COLO668 (cell line): Measurements from ENCODE around the gene CACHD1.
A peak's percentile ranks its signal among the peaks of the same experiment; 100 is the strongest.

ENCODE experiments used
- DNase-seq: peaks from one replicate; lab custom pipeline; 2025; ENCODE audit not compliant: unreplicated experiment; lab: John Stamatoyannopoulos, UW

CACHD1 gene

DNA sequence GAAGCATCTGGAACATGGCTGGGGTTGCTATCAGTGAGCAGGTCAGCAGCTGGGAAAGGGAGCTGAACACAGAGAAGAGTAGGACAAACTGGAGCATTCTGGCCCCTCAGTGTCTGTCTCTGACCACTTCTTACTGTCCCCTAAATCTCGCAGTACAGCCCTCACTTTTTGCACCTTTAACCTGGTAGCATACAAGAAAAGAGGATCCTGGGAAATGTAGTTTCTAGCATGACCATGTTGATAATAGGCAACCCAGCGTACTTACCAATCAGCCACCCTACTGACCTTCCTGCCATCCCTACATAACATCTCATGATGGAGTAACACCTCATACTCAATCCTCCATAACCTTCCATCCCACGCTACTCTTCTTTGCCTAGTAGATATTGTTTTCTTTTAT is 175.8 kb downstream of the CACHD1 start:
- DNase-seq: no peak

DNA sequence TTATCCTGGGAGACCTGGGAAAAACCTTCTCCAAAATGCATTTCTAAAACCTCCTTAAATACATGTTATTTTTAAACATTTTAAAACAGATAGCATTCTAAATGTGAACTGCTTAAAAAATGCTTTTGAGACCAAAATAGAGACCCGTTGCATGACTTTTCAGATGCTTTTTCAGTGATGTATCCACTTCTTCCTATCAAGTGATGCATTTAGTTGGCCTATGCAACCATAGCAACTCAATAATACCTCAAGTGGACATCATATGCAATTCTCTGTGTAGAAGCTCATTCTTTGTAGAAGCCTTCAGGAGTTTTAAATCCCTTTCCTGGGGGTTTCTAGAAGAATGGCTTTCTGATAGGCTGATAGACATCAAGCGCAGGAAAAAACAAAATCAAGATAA is 180.5 kb downstream of the CACHD1 start:
- DNase-seq: no peak

DNA sequence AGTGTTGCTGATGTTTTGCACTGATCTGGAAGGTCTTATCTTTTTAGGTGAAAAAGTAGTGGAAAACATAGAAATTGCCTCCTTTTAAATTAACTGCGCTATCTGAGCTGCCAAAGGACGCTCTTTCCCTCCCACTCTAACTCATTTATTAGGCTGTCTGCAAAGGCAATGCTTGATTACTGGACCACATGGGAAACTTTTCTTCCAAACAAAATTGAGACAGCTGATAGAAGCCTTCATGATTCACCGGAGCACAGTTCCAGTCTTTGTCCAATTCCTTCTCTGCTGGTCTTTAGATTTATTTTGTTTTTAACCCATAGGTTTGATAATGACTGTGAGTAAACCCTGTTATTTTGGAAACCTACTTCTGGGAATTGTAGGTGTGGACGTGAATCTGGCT is 181.9 kb downstream of the CACHD1 start:
- DNase-seq: no peak

DNA sequence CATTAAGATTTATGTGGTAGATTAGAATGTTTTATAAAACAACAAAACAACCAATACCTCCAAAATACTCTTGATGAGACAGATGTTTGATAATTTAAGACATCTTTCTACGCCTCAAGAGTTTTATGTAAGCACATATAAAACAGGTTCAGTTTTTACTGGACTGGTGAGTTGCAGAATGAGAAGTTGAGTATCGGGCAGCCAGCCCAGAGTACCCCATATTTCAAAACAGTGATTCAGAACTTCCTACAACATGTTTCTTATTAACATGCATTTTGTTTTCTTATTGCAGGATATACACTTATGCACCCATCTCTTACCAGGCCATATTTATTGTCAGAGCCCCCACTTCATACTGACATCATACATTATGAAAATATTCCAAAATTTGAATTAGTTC is 183.5 kb downstream of the CACHD1 start:
- DNase-seq: no peak

DNA sequence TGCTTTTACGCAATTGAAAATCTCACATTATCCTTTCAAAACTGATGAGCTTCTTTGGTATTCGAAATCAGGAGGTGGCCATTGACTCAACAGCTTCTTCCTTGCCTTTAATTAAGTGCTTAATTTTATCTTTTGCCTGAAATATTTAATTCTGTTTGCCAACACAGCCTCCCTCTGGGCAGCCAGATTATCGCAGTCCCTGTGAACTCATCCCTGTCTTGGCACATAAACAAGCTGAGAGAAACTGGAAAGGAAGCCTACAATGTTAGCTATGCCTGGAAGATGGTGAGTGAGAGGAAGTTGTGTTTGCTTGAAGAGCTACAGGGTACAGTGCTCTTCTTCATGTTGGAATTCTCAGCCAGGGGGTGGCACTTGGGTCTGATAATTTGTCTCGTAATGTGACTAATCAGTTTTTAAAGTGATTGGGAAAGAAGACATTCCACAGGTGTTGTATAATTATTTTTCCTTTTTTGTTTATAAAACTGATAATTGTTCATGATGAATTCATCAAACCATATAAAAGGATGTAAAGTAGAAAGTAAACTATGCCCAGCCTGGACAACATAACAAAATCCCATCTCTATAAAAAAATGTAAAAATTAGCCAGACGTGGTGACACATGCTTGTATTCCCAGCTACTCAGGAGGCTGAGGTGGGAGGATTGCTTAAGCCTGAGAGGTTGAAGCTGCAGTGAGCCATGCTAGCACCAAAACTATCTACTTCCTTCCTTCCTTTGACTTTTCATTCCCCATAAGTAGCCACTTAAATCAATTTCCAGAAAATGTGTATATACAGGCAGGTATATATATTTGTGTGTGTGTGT is 184.8 kb downstream of the CACHD1 start:
- DNase-seq: no peak

DNA sequence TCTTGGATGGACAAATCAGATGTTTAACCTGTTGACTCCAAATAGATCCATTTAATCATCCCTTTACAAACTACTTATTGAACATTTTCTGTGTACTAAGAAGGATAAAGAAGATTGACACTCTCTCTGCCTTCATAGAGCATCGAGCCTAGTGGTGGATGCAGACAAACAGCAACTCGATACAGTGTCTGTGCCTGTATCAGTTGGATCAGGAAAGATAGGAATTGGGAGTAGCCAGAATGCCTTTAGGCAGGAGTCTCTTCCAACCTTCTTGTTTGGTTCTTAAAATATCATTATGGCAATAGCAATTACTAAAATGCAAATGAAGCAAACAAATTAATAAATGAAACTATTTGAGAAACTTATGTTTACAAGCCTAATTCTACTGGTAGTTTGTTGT is 185.9 kb downstream of the CACHD1 start:
- no peak for DNase-seq

DNA sequence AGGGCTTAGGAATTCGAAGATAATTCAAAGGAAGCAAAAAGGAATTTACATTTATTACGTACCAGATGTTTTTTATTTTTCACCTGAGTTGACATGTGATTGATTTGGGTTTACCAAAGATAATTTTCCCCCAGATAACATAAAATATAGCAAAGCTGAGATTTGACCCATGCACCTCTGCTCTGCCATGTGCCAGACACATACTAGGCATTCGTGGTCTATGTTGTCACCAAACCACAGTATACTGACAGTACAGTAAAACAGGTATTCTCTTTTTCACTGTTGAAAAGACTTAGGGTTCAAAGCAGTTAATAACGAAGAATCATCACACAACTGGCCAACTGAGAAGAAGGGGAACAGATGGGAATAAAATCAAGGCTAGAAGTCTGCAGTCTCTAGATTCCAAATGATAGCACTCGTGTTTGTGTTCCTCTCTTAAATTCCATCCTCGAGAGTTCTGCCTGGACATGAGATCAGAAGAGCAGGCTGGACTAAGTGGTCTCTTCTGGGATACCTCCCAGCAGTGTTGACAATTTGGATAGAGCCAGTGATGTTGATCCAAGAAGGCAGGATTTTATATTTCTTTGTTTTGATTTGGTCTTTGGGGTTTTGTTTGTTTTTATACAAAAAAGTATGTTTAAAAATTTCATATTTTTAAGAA is 189.7 kb downstream of the CACHD1 start:
- DNase-seq: no peak

DNA sequence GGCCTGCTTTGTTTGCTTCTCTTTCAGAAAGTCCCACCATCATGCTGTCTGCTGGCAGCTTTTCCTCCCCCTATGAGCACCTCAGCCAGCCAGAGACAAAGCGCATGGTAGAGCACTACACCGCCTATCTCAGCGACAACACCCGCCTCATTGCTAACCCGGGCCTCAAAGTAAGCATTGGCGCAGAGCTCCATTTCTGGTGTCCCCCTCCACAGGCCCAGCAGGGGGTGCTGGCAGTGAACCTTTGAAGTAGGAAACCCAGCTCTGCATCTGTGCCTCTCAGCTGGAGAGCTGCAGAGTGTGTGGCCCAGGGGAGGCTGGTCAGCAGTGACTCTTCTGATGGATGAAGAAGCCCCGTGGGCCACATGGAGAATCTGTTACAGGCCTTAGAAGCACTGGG is 193.7 kb downstream of the CACHD1 start:
- peak; percentile 54 for DNase-seq

DNA sequence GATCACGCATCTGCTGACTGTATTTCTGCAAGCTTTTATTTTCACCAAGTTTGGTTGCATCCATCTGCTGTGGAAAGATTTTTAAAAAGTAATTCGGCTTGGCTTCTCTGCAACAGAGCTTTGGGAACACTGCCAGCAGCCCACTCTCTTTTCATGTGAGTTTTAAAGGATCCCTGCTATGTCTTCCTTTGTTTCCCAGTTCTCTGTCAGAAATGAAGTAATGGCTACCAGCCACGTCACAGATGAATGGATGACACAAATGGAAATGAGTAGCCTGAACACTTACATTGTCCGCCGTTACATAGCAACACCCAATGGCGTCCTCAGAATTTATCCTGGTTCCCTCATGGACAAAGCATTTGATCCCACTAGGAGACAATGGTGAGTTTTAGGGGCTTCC is 194.4 kb downstream of the CACHD1 start:
- DNase-seq: no peak

DNA sequence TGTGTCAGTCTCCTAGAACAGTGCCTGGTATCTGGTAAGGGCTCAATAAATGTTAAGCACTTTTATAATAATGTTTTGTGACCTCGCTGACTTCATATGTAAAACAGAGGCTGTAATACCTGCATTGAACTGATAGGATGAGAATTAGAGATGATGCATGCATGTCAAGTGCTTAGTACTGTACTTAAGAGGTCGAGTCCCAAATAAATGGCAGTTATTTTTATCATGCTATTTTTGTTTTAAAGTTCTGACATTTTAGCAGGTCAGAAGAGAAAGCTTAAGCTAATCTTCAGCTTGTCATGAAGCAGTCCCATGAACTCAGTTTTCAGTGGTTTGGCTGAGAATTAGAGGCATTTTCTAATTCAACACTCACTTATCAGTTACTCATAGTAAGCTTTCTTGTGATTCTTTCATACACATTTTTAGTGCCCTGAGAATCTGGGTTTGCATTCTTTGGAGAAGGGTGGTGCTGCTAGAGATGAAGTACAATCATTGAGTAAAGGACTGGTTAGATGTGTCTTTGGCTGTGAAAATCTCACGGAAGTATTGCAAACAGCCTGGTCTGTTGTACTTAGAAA is 199.3 kb downstream of the CACHD1 start:
- no peak for DNase-seq

DNA sequence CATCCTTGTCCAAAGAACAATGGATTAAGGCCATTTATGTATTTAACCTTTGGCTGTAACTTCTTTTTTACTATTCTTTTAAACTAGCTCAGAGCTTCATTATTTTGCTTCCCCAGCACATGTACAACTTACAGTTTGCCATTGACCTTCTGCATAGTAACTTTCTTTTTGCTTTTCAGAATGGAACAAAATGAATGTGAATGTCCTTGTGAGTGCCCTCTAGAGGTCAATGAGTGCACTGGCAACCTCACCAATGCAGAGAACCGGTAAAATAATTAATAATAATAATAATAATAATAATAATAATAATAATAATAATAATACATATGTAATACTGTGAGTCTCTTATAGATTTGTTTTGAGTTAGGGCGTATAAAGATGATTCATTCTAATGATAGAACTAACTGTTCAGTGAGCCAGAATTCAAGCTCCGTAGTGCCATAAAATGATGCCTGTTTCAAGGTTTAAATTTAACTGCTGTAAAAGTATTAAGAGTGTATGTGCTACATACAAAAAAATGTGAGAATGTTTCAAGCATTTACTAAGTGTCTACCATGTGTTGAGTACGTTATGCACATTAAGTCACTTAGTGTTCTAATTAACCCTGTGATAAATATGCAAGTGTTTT is 205.9 kb downstream of the CACHD1 start:
- no peak for DNase-seq

DNA sequence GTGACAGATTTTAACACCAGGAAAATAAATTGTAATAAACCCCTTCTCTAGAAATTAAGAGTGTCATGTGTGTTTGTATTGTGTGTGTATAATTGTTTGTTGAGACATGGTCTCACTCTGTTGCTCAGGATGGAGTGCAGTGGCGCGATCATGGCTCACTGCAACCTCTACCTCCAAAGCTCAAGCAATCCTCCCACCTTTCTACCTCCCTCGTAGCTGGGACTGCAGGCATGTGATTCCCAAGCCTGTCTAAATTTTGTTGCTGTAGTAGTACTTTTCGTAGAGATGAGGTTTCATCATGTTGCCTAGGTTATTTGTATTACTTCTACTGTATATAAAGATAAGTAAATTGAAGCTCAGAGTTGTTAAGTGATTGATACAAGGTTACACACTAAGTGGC is 206.5 kb downstream of the CACHD1 start:
- DNase-seq: no peak

DNA sequence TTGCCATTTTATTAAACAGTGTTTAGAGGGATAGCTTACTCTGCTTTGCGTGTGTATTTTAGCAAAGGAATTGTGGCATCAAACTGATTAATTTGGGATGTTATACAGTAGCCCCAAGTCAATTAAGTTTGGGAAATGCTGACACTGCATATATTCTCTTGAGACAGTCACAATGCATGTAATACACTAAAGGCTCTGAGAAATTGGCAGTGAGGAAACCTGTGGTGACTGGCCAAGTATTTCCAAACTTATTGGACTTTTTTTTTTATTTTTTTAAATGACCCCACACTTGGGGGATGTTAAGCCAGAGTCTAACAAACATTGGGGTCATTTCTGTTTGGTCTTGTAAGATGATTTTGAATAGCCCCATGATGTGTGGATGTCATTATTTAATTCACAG is 207.6 kb downstream of the CACHD1 start:
- no peak for DNase-seq

DNA sequence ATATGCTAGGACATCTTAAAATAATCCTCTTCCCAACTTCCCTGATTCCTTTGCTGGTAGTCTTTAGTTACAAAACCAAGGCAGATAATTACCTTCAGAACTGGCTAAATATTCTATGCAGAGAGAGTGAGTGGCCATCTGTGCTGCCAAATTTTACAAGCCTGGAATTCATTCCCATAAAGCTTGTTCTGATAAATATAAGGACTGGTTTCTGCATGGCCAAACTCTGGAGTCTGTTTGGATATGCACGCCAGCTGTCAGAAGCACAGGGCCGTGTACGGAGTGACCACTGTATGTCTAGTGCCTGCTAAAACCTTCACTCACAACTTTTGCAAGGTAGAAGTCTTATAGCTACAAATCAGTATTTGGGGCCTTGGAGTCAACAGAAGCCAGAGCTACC is 208.4 kb downstream of the CACHD1 start:
- no peak for DNase-seq

DNA sequence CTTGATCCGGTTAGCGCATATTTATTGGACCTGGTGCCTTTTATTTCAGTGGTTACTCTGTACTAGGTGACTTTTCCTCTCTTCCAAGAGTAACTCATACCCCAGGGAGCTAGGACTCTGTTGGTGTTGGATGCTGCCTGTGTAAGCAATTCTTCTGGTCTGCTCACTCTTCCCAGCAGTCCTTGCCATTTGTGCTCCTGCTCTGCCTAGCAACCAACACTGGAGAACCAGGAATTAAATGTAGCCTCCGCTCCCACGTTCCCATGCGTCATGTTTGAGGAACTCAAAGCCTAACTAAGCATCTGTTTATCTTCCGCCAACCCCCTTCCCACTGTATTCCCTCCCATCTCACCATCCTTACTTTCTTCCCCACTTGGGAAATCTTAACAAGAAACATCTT is 209.2 kb downstream of the CACHD1 start:
- DNase-seq: no peak

DNA sequence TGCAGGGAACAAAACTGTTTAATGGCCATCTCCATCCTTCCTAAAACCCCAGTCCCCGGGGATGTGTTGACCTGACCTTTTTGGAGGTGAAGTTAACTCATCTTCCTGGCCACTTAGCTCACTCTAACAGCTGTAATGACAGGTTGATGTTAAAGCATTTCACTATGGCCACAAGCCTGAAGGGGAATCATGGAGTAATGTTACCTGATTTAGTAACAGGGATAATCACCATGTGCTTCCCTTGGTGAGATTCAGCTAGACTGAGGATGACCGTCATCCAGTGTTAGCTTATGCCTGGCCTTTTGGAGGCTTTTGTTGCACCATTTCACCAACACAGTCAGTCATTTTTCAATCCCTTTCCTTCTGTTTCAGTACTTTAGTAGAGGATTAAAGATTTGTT is 210.7 kb downstream of the CACHD1 start:
- DNase-seq: no peak

DNA sequence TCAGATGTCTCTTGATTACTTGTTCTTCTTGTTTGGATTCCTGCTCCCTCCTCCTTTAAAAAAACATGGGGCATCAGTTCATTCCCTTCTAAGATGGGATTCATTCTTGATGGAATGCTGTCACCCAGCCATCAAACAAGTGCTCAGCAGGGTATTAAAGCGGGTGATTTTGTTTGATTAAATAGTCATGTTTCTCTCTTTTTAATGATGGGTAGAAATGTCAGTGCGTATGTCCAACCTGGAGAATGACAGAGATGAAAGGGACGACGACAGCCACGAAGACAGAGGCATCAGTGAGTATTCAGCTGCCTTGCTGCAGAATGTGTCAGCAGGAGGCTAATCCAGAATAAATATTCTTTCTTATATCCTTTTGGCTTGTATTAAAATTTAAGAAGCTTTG is 211.1 kb downstream of the CACHD1 start:
- no peak for DNase-seq

DNA sequence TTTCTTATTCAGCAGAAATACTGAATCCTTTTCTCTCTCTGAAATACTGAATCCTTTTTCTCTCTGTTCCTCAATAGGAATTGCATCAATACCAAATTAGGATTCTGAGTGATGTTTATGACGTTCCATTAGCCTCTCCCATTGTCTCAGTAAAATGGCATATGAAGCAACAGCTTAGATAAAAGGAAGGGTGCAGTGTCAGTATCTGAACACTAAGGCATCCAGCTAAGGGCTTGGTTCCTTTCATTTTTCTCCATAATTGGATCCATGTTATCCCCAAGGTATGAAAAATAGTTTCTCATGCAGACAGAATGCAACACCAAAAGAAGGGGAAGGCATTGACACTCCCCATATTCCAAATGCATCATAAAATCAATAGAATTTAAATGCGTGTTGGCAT is 213.5 kb downstream of the CACHD1 start:
- no peak for DNase-seq

DNA sequence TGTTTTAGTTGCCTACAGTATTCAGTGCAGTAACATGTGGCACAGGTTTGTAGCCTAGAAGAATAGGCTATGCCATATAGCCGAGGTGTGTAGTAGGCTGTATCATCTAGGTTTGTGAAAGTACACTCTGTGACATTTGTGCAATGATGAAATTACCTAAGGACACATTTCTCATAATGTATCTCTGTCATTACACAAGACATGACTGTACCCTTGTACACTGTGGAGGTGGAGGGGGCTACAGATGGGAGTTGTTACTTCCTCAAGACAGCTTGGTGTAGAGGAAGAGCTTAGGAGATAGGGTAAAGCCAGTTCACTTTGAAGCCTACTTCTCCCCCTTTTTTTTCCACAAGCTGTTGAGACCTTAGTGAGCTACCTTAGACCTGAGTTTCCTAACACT is 215.3 kb downstream of the CACHD1 start:
- DNase-seq: no peak

DNA sequence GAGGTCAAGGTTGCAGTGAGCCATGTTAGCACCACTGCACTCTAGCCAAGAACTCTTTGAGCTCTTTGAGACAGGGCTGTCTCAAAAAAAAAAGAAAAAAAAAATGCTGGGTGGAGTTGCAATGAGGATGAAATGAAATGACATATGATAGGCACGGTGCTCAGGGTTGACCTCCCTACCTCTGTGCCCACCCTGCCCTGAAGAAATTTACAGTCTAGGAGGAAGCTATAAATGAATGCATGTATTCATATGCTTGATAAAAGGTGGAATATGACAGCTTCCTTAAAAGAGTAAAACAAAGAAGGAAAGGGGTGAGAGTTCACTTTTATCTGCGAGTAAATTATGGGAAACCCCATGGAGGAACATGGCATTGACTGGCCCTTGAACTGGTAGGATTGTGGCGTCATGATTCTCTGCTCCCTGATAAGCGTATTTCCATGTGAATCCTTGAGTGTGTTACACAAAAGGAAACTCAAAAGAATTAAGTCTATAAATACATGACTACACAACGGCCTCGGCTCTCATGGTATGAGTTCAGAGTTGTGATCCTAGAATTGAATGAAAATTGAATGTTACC is 215.9 kb downstream of the CACHD1 start:
- no peak for DNase-seq

DNA sequence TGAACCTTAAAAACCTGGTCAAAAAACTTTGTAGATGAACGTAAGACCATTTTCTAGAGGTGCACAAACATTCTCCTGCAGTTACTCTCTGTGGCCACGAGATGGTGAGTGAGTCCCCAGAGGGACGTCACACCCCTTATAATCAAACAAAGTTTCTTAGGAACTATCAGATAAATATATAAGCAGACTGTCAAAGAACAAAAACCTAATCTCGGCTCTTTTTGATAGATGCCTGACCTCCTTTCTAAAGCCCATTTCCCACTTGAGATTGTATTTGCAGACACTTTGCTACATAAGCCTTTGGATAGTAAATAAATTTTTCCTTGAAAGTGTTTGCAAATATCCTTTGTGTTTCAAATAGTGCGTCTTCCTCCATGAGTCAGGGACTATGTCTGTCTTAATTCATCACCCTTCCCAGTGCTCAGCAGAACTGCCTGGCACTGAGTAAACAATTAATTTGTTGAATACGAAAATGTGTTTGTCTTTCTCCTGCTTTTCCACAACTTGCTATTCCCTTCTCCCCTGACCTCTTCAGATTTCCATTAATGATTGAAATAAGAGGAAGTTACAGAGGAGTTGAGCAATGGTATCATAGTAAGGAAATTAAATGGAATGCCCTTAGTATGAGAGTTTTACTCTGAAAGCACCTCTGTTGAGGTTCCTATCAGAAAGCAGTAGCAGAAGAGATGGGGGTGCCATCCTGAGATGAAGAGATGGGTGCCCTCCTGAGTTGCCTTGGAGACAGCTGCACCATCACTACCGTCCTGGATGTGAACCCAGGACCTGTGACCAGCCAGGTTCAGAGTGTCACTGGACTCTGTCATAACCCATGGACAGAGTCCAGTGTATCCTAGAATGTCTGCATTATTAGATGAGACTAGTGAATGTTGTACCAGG is 217.1 kb downstream of the CACHD1 start:
- DNase-seq: peak; percentile 36
